SK-N-SH (cell line): Measurements from ENCODE around the gene IL6ST. TPM values are rescaled to one million over a fixed set of nuclear protein-coding genes. Genes with fewer than 3 reads are reported as not detected.

Source experiments
- CTCF ChIA-PET: fragments of 300-600, 350-600 bp; formaldehyde crosslinking; extraction: SDS; loops from one replicate; lab custom pipeline; 2021; lab: Yijun Ruan, JAX
- POLR2A ChIA-PET: fragments of 350-600 bp; sonication (Branson Sonifier 250); formaldehyde crosslinking; extraction: SDS; loops from one replicate; lab custom pipeline; 2020; ENCODE audit warnings: antibody characterized with exemption, inconsistent platforms; lab: Yijun Ruan, JAX
- DNase-seq: peaks from one replicate; pipeline ENCODE4 v3.0.0; 2012
- H2AFZ ChIP-seq: fragments of 200-600 bp; sonication (generic); 2 replicates; pipeline ENCODE4 v1.8.1; 2016; ENCODE audit warnings: antibody characterized with exemption, mild to moderate bottlenecking, low read depth
- H3F3A ChIP-seq: fragments of 200-600 bp; sonication (generic); replicated peaks from 2 replicates; pipeline ENCODE3; 2016; ENCODE audit warnings: antibody characterized with exemption, mild to moderate bottlenecking; ENCODE audit not compliant: insufficient read depth
- H3K27ac ChIP-seq, 2 experiments: fragments of 200-500 bp in 1 of 2; fragments of 200-600 bp in 1 of 2; sonication (Bioruptor generic) in 1 of 2; sonication (generic), shearing (Covaris generic) in 1 of 2; 2 replicates each; pipeline versions ENCODE4 v1.5.1 to v1.6.1; 2014 to 2016; ENCODE audit warnings: low read depth in 2 of 2, inconsistent platforms in 1 of 2, low read length in 1 of 2, mild to moderate bottlenecking in 1 of 2, mixed read lengths in 1 of 2
- H3K27me3 ChIP-seq: fragments of 200-600 bp; sonication (generic), shearing (Covaris generic); 2 replicates; pipeline ENCODE4 v1.6.1; 2016; ENCODE audit warnings: mixed run types; ENCODE audit not compliant: insufficient read depth
- H3K36me3 ChIP-seq, 2 experiments: fragments of 200-500 bp in 1 of 2; fragments of 200-600 bp in 1 of 2; sonication (Bioruptor generic) in 1 of 2; sonication (generic) in 1 of 2; replicated peaks in 1 of 2; 2 replicates each; pipeline versions ENCODE3 to v1.5.1; 2014 to 2016; ENCODE audit warnings: low read length in 1 of 2, mild to moderate bottlenecking in 1 of 2; ENCODE audit not compliant: insufficient read depth in 2 of 2, control insufficient read depth in 1 of 2
- H3K4me1 ChIP-seq, 2 experiments: fragments of 200-500 bp in 1 of 2; fragments of 200-600 bp in 1 of 2; sonication (Bioruptor generic) in 1 of 2; sonication (generic), shearing (Covaris generic) in 1 of 2; 2 replicates each; pipeline versions ENCODE4 v1.5.1 to v1.6.1; 2014 to 2016; ENCODE audit warnings: low read depth in 1 of 2, low read length in 1 of 2, mixed run types in 1 of 2; ENCODE audit not compliant: insufficient read depth in 2 of 2, control insufficient read depth in 1 of 2
- H3K4me2 ChIP-seq: fragments of 200-600 bp; sonication (generic), shearing (Covaris generic); 2 replicates; pipeline ENCODE4 v1.6.1; 2017; ENCODE audit warnings: mixed run types
- H3K4me3 ChIP-seq, 2 experiments: fragments of 200-500 bp in 1 of 2; fragments of 200-600 bp in 1 of 2; sonication (Bioruptor generic) in 1 of 2; sonication (generic), shearing (Covaris generic) in 1 of 2; 2 replicates each; pipeline versions ENCODE4 v1.5.1 to v1.8.1; 2014 to 2016; ENCODE audit warnings: low read depth in 2 of 2, inconsistent platforms in 1 of 2, low read length in 1 of 2, mild to moderate bottlenecking in 1 of 2, mixed read lengths in 1 of 2, moderate library complexity in 1 of 2
- H3K79me2 ChIP-seq: fragments of 200-600 bp; sonication (generic); 2 replicates; pipeline ENCODE4 v1.8.1; 2017; ENCODE audit warnings: mild to moderate bottlenecking; ENCODE audit not compliant: insufficient read depth
- H3K9ac ChIP-seq: fragments of 200-600 bp; sonication (generic); 2 replicates; pipeline ENCODE4 v1.6.1; 2017; ENCODE audit warnings: mixed run types
- H3K9me2 ChIP-seq: fragments of 200-600 bp; sonication (generic); 2 replicates; pipeline ENCODE4 v1.6.1; 2017; ENCODE audit warnings: mixed run types
- H3K9me3 ChIP-seq: fragments of 200-600 bp; sonication (generic); 2 replicates; pipeline ENCODE4 v1.6.1; 2017; ENCODE audit warnings: mixed run types, mild to moderate bottlenecking, moderate library complexity
- H4K20me1 ChIP-seq: fragments of 200-600 bp; sonication (generic); 2 replicates; pipeline ENCODE4 v1.6.1; 2017; ENCODE audit warnings: mild to moderate bottlenecking, mixed run types; ENCODE audit not compliant: insufficient read depth
- EP300 ChIP-seq, 2 experiments: IDR thresholded peaks; 2 replicates each; pipeline versions ENCODE4 v1.4.0 to v1.6.1; 2012; ENCODE audit warnings: borderline replicate concordance in 1 of 2, low read depth in 1 of 2, low read length in 1 of 2
- FOXM1 ChIP-seq: IDR thresholded peaks from 2 replicates; pipeline ENCODE4 v1.4.0; 2012; ENCODE audit warnings: low read depth, mild to moderate bottlenecking
- JUND ChIP-seq: IDR thresholded peaks from 2 replicates; pipeline ENCODE4 v1.4.0; 2012
- MEF2A ChIP-seq: IDR thresholded peaks from 2 replicates; pipeline ENCODE4 v1.4.0; 2012; ENCODE audit warnings: low read depth, borderline replicate concordance
- NFIC ChIP-seq: IDR thresholded peaks from 2 replicates; pipeline ENCODE4 v1.4.0; 2012; ENCODE audit warnings: borderline replicate concordance
- POLR2AphosphoS5 ChIP-seq: IDR thresholded peaks from 2 replicates; pipeline ENCODE4 v1.6.1; 2012; ENCODE audit warnings: low read depth, low read length
- RCOR1 ChIP-seq: fragments of 150-350 bp; IDR thresholded peaks from 2 replicates; pipeline ENCODE4 v1.6.1; 2017; ENCODE audit warnings: antibody characterized with exemption, low read length
- RXRA ChIP-seq: IDR thresholded peaks from 2 replicates; pipeline ENCODE4 v1.4.0; 2012; ENCODE audit warnings: low read depth, mild to moderate bottlenecking, borderline replicate concordance
- SIN3A ChIP-seq: IDR thresholded peaks from 2 replicates; pipeline ENCODE4 v1.6.1; 2012; ENCODE audit warnings: low read depth, mild to moderate bottlenecking, low read length, moderate library complexity, borderline replicate concordance
- TAF1 ChIP-seq: IDR thresholded peaks from 2 replicates; pipeline ENCODE4 v1.6.1; 2012; ENCODE audit warnings: low read depth, mild to moderate bottlenecking, low read length, moderate library complexity, borderline replicate concordance
- TCF12 ChIP-seq: IDR thresholded peaks from 2 replicates; pipeline ENCODE4 v1.4.0; 2012
- WGBS: methylation state at CpG from one replicate; pipeline ENCODE4 v1.1.6; 2017; ENCODE audit warnings: low lambda C conversion rate; 5-methylcytosine and 5-hydroxymethylcytosine counted together
- polyA plus RNA-seq, 3 experiments: library from polyadenylated mRNA; depleted of rRNA; stranded (reverse); fragments of >200 nt; gene quantifications; 2 replicates each; pipeline ENCODE4 v1.2.3, GENCODE V29; 2012
- TF ChIP-seq, protein P1 (sequence below): IDR thresholded peaks from 2 replicates; pipeline ENCODE4 v1.6.1; 2012; ENCODE audit warnings: mild to moderate bottlenecking, low read depth, low read length, moderate library complexity
- TF ChIP-seq, protein P2 (sequence below): IDR thresholded peaks from 2 replicates; pipeline ENCODE4 v1.4.0; 2012; ENCODE audit warnings: low read depth, borderline replicate concordance
- TF ChIP-seq, protein P3 (sequence below): fragments of 200-600 bp; sonication (generic); IDR thresholded peaks from 2 replicates; pipeline ENCODE4 v1.6.1; 2017; ENCODE audit warnings: antibody characterized with exemption, mild to moderate bottlenecking, moderate library complexity
- TF ChIP-seq, protein P4 (sequence below): fragments of 150-350 bp; IDR thresholded peaks from 2 replicates; pipeline ENCODE4 v1.6.1; 2016; ENCODE audit warnings: mild to moderate bottlenecking, low read depth, low read length
- TF ChIP-seq, protein P5 (sequence below): IDR thresholded peaks from 2 replicates; pipeline ENCODE4 v1.4.0; 2012; ENCODE audit warnings: low read depth

The IL6ST gene
- polyA plus RNA-seq, 1 of the 3 experiments (the other 2 are of a cell fraction) = 16.0 TPM

DNA sequence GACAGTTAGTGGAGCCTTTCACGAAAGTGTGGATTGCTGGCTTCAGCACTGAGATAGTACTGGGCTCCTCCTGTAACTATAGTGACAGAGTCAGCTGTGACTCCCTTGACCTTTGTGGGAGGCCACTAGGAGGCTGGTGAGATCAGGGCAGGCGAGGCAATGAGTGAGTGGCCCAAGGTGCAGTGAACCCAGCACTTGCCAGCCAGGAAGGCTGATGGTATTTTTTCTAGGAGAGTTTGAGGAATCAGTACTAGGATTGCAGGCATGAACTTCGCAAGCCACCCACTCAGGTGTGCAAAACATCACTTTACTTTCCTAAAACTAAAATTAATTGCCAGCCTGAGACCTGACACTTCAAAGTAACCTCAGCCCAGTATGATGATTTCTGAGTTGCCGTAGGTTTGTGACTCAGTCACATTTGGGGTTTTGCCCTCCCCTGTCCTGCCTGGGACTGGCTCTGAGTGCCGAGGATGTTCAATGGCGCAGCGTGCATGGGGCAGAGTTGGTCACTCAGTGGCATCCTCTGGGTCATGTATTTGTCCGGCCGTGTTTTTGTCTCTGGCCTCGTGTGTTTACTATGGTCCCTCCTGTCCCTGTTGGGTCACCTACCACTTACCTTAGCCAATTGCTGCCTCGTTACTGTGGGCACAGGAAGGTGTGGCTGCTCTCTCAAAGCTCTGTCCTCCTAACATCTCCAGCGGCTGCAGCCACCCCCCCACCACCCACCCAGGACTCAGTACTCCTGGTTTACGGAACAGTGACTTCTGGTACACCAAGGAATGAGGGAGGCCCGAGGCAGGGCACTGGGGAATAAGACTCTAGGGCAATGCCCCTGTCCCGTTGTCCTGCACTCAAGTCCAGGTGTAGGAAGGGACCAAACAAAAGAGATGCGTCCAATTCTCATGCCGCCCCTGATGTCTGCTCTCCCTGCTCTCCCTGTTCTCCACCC, 76.4 kb downstream of the IL6ST start:
- no peak overlapping the region for H3K4me2 ChIP-seq
- H3K9me3 ChIP-seq = no peaks in the 10 kb centered on the region
- no peak overlapping the region for H3K4me3 ChIP-seq
- CTCF ChIA-PET = no interaction called here
- TF ChIP-seq, protein P1, sequence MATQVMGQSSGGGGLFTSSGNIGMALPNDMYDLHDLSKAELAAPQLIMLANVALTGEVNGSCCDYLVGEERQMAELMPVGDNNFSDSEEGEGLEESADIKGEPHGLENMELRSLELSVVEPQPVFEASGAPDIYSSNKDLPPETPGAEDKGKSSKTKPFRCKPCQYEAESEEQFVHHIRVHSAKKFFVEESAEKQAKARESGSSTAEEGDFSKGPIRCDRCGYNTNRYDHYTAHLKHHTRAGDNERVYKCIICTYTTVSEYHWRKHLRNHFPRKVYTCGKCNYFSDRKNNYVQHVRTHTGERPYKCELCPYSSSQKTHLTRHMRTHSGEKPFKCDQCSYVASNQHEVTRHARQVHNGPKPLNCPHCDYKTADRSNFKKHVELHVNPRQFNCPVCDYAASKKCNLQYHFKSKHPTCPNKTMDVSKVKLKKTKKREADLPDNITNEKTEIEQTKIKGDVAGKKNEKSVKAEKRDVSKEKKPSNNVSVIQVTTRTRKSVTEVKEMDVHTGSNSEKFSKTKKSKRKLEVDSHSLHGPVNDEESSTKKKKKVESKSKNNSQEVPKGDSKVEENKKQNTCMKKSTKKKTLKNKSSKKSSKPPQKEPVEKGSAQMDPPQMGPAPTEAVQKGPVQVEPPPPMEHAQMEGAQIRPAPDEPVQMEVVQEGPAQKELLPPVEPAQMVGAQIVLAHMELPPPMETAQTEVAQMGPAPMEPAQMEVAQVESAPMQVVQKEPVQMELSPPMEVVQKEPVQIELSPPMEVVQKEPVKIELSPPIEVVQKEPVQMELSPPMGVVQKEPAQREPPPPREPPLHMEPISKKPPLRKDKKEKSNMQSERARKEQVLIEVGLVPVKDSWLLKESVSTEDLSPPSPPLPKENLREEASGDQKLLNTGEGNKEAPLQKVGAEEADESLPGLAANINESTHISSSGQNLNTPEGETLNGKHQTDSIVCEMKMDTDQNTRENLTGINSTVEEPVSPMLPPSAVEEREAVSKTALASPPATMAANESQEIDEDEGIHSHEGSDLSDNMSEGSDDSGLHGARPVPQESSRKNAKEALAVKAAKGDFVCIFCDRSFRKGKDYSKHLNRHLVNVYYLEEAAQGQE = no peak
- TF ChIP-seq TCF12 (no peak), TAF1 (no peak), SIN3A (no peak), RCOR1 (no peak), RXRA (no peak), JUND (no peak), MEF2A (no peak), FOXM1 (no peak), EP300 (IDR thresholded peaks at IDR 0.05; ENCODE audit: borderline replicate concordance in 1 of 2, low read depth in 1 of 2, low read length in 1 of 2) (no peak), NFIC (no peak), POLR2AphosphoS5 (no peak)
- TF ChIP-seq, protein P2, sequence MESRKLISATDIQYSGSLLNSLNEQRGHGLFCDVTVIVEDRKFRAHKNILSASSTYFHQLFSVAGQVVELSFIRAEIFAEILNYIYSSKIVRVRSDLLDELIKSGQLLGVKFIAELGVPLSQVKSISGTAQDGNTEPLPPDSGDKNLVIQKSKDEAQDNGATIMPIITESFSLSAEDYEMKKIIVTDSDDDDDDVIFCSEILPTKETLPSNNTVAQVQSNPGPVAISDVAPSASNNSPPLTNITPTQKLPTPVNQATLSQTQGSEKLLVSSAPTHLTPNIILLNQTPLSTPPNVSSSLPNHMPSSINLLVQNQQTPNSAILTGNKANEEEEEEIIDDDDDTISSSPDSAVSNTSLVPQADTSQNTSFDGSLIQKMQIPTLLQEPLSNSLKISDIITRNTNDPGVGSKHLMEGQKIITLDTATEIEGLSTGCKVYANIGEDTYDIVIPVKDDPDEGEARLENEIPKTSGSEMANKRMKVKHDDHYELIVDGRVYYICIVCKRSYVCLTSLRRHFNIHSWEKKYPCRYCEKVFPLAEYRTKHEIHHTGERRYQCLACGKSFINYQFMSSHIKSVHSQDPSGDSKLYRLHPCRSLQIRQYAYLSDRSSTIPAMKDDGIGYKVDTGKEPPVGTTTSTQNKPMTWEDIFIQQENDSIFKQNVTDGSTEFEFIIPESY = no peak
- TF ChIP-seq, protein P3, sequence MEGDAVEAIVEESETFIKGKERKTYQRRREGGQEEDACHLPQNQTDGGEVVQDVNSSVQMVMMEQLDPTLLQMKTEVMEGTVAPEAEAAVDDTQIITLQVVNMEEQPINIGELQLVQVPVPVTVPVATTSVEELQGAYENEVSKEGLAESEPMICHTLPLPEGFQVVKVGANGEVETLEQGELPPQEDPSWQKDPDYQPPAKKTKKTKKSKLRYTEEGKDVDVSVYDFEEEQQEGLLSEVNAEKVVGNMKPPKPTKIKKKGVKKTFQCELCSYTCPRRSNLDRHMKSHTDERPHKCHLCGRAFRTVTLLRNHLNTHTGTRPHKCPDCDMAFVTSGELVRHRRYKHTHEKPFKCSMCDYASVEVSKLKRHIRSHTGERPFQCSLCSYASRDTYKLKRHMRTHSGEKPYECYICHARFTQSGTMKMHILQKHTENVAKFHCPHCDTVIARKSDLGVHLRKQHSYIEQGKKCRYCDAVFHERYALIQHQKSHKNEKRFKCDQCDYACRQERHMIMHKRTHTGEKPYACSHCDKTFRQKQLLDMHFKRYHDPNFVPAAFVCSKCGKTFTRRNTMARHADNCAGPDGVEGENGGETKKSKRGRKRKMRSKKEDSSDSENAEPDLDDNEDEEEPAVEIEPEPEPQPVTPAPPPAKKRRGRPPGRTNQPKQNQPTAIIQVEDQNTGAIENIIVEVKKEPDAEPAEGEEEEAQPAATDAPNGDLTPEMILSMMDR = no peak
- TF ChIP-seq, protein P4, sequence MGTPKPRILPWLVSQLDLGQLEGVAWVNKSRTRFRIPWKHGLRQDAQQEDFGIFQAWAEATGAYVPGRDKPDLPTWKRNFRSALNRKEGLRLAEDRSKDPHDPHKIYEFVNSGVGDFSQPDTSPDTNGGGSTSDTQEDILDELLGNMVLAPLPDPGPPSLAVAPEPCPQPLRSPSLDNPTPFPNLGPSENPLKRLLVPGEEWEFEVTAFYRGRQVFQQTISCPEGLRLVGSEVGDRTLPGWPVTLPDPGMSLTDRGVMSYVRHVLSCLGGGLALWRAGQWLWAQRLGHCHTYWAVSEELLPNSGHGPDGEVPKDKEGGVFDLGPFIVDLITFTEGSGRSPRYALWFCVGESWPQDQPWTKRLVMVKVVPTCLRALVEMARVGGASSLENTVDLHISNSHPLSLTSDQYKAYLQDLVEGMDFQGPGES = no peak
- TF ChIP-seq, protein P5, sequence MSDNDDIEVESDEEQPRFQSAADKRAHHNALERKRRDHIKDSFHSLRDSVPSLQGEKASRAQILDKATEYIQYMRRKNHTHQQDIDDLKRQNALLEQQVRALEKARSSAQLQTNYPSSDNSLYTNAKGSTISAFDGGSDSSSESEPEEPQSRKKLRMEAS = no peak
- TF ChIP-seq, all 33 proteins: peak for 0
- H3K79me2 ChIP-seq = no peaks in the 10 kb centered on the region
- no peaks in the 10 kb centered on the region for H3F3A ChIP-seq
- H3K9ac ChIP-seq = no peak overlapping the region
- H3K4me1 ChIP-seq = no peaks in the 10 kb centered on the region
- H3K27ac ChIP-seq = no peak overlapping the region
- H3K36me3 ChIP-seq = no peaks in the 10 kb centered on the region
- no peaks in the 10 kb centered on the region for H4K20me1 ChIP-seq
- H3K27me3 ChIP-seq = no peaks in the 10 kb centered on the region
- 91% methylated on average over 17 of the region's 17 CpGs for WGBS
- POLR2A ChIA-PET = no interaction called here
- H2AFZ ChIP-seq = no peak overlapping the region
- DNase-seq = no peak
- H3K9me2 ChIP-seq = no peaks in the 10 kb centered on the region
